HL-60 (cell line): ENCODE results near the gene KCNH4.

ENCODE experiments used
- DNase-seq, 2 experiments: peaks; one replicate each; pipeline ENCODE4 v3.0.0-alpha.2; 2010 to 2020; ENCODE audit warnings: low read depth in 1 of 2, low spot score in 1 of 2
- H3K27ac ChIP-seq: fragments of 250-450 bp; sonication (Bioruptor Pico); replicated peaks from 2 replicates; pipeline ENCODE4 v1.5.1; 2020; ENCODE audit warnings: mild to moderate bottlenecking, moderate library complexity
- H3K27me3 ChIP-seq: fragments of 250-450 bp; sonication (Bioruptor Pico); 2 replicates; pipeline ENCODE4 v1.5.1; 2021; ENCODE audit warnings: mild to moderate bottlenecking, moderate library complexity; ENCODE audit not compliant: insufficient read depth, poor library complexity, severe bottlenecking
- H3K4me3 ChIP-seq: replicated peaks from 2 replicates; pipeline ENCODE4 v1.5.1; 2011; ENCODE audit warnings: mild to moderate bottlenecking, control low read depth, low read length; ENCODE audit not compliant: insufficient read depth
- GABPA ChIP-seq: IDR thresholded peaks from 2 replicates; pipeline ENCODE4 v1.6.1; 2012; ENCODE audit warnings: low read depth
- POLR2AphosphoS5 ChIP-seq: IDR thresholded peaks from 2 replicates; pipeline ENCODE4 v1.6.1; 2012; ENCODE audit warnings: low read depth
- REST ChIP-seq: IDR thresholded peaks from 2 replicates; pipeline ENCODE4 v1.6.1; 2012; ENCODE audit warnings: low read depth; ENCODE audit not compliant: insufficient replicate concordance
- SPI1 ChIP-seq: IDR thresholded peaks from 2 replicates; pipeline ENCODE4 v1.6.1; 2012; ENCODE audit warnings: low read depth, mild to moderate bottlenecking, borderline replicate concordance
- TF ChIP-seq, protein P1 (sequence below): IDR thresholded peaks from one replicate; pipeline ENCODE4 v1.5.1; 2011; ENCODE audit warnings: low read length, control low read depth, inconsistent platforms; ENCODE audit not compliant: insufficient read depth

KCNH4 gene

GRCh38 chr17:42179911-42180410, 981 bp downstream of the KCNH4 start:
- TF ChIP-seq REST = peak; percentile 95
- TF ChIP-seq, protein P1, sequence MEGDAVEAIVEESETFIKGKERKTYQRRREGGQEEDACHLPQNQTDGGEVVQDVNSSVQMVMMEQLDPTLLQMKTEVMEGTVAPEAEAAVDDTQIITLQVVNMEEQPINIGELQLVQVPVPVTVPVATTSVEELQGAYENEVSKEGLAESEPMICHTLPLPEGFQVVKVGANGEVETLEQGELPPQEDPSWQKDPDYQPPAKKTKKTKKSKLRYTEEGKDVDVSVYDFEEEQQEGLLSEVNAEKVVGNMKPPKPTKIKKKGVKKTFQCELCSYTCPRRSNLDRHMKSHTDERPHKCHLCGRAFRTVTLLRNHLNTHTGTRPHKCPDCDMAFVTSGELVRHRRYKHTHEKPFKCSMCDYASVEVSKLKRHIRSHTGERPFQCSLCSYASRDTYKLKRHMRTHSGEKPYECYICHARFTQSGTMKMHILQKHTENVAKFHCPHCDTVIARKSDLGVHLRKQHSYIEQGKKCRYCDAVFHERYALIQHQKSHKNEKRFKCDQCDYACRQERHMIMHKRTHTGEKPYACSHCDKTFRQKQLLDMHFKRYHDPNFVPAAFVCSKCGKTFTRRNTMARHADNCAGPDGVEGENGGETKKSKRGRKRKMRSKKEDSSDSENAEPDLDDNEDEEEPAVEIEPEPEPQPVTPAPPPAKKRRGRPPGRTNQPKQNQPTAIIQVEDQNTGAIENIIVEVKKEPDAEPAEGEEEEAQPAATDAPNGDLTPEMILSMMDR = no peak
- Histone ChIP-seq H3K4me3 (no peak overlapping the region), H3K27me3 (no peaks in the 10 kb centered on the region), H3K27ac (no peak overlapping the region)
- peak in 1 of 2 experiments; percentile 32 for DNase-seq

GRCh38 chr17:42179335-42179734, 1.6 kb downstream of the KCNH4 start:
- no peak for DNase-seq
- Histone ChIP-seq H3K4me3 (no peak overlapping the region), H3K27ac (no peak overlapping the region), H3K27me3 (no peaks in the 10 kb centered on the region)
- TF ChIP-seq, protein P1 = no peak
- no peak for TF ChIP-seq REST
- TF ChIP-seq POLR2AphosphoS5 = no peak
- TF ChIP-seq SPI1 = no peak
- no peak for TF ChIP-seq GABPA

- no peak overlapping the region for H3K4me3 ChIP-seq
- H3K27ac ChIP-seq = no peak overlapping the region
- DNase-seq = peak; percentile 35 to 49
- H3K27me3 ChIP-seq = no peaks in the 10 kb centered on the region
- TF ChIP-seq GABPA (no peak), SPI1 (no peak), POLR2AphosphoS5 (no peak), REST (no peak)
- TF ChIP-seq, protein P1 = no peak
Measured at GRCh38 chr17:42178817-42179216, 2.1 kb downstream of the KCNH4 start.
